ENCODE data around the gene CDH13.
A peak's percentile ranks its signal among the peaks of the same experiment; 100 is the strongest.

CDH13 gene

GRCh38 chr16:83270640-83271039 is 643.9 kb downstream of the CDH13 start:
- H3K23ac ChIP-seq (ENCODE audit: low read length) = no peak overlapping the region
- no peak overlapping the region for H2BK5ac ChIP-seq (ENCODE audit: low read depth, low read length, poor library complexity)
- no peak overlapping the region for H2BK120ac ChIP-seq (ENCODE audit: insufficient read depth, low read length, poor library complexity)
- no peak overlapping the region for H2BK12ac ChIP-seq (ENCODE audit: low read length)
- H3K79me1 ChIP-seq (ENCODE audit: low read length) = no peaks in the 10 kb centered on the region
- no peak overlapping the region for H4K91ac ChIP-seq (ENCODE audit: low read depth, low read length)
- WGBS (ENCODE audit: extremely low coverage, insufficient coverage, insufficient read length) = no CpG with 5 or more reads among the region's 3 CpGs
- H4K12ac ChIP-seq (ENCODE audit: low read depth, low read length) = no peak overlapping the region
- H3K27me3 ChIP-seq (ENCODE audit: insufficient read depth, low read length) = no peaks in the 10 kb centered on the region
- no peak overlapping the region for H4K8ac ChIP-seq (ENCODE audit: low read depth, low read length)
- DNase-seq = no peak
- H3K4me2 ChIP-seq (ENCODE audit: low read length) = no peak overlapping the region
- no peak overlapping the region for H3K4me3 ChIP-seq (ENCODE audit: low read depth, low read length)
- H3K79me2 ChIP-seq (ENCODE audit: control insufficient read depth, insufficient read depth, low read length, poor library complexity) = no peaks in the 10 kb centered on the region
- no peaks in the 10 kb centered on the region for H3K36me3 ChIP-seq (ENCODE audit: control insufficient read depth in 1 of 2, insufficient read depth in 2 of 2, low read length in 2 of 2)
- H3K14ac ChIP-seq (ENCODE audit: low read length) = no peak overlapping the region
- no peak overlapping the region for H3K18ac ChIP-seq (ENCODE audit: low read length)
- H2AFZ ChIP-seq (ENCODE audit: insufficient read depth, low read length, poor library complexity) = no peak overlapping the region
- H3K27ac ChIP-seq (ENCODE audit: low read depth, low read length) = no peak overlapping the region
- H3K9ac ChIP-seq (ENCODE audit: low read length) = no peak overlapping the region
- H2AK5ac ChIP-seq (ENCODE audit: low read length) = no peak overlapping the region
- no peaks in the 10 kb centered on the region for H3K9me3 ChIP-seq (ENCODE audit: insufficient read depth, low read depth, low read length)
- no peak overlapping the region for H3K4ac ChIP-seq (ENCODE audit: low read depth, low read length)
- H3K4me1 ChIP-seq (ENCODE audit: control insufficient read depth in 1 of 2, insufficient read depth in 2 of 2, low read length in 2 of 2) = no peaks in the 10 kb centered on the region

GRCh38 chr16:83271123-83271522 is 644.4 kb downstream of the CDH13 start:
- no peak overlapping the region for H3K18ac ChIP-seq (ENCODE audit: low read length)
- H3K9ac ChIP-seq (ENCODE audit: low read length) = no peak overlapping the region
- H2AFZ ChIP-seq (ENCODE audit: insufficient read depth, low read length, poor library complexity) = no peak overlapping the region
- no peak overlapping the region for H2AK5ac ChIP-seq (ENCODE audit: low read length)
- H3K23ac ChIP-seq (ENCODE audit: low read length) = no peak overlapping the region
- H3K9me3 ChIP-seq (ENCODE audit: insufficient read depth, low read depth, low read length) = no peaks in the 10 kb centered on the region
- no peak overlapping the region for H3K4me2 ChIP-seq (ENCODE audit: low read length)
- no peak overlapping the region for H4K12ac ChIP-seq (ENCODE audit: low read depth, low read length)
- H3K4me1 ChIP-seq (ENCODE audit: control insufficient read depth in 1 of 2, insufficient read depth in 2 of 2, low read length in 2 of 2) = no peaks in the 10 kb centered on the region
- H3K27me3 ChIP-seq (ENCODE audit: insufficient read depth, low read length) = no peaks in the 10 kb centered on the region
- peak in 1 of 2 donors; percentile 2 for DNase-seq
- H3K79me2 ChIP-seq (ENCODE audit: control insufficient read depth, insufficient read depth, low read length, poor library complexity) = no peaks in the 10 kb centered on the region
- H3K4me3 ChIP-seq (ENCODE audit: low read depth, low read length) = no peak overlapping the region
- no peak overlapping the region for H4K8ac ChIP-seq (ENCODE audit: low read depth, low read length)
- no peaks in the 10 kb centered on the region for H3K36me3 ChIP-seq (ENCODE audit: control insufficient read depth in 1 of 2, insufficient read depth in 2 of 2, low read length in 2 of 2)
- H4K91ac ChIP-seq (ENCODE audit: low read depth, low read length) = no peak overlapping the region
- no CpG with 5 or more reads among the region's 2 CpGs for WGBS (ENCODE audit: extremely low coverage, insufficient coverage, insufficient read length)
- no peak overlapping the region for H3K14ac ChIP-seq (ENCODE audit: low read length)
- no peak overlapping the region for H2BK12ac ChIP-seq (ENCODE audit: low read length)
- H2BK5ac ChIP-seq (ENCODE audit: low read depth, low read length, poor library complexity) = no peak overlapping the region
- H3K27ac ChIP-seq (ENCODE audit: low read depth, low read length) = no peak overlapping the region
- no peak overlapping the region for H3K4ac ChIP-seq (ENCODE audit: low read depth, low read length)
- no peaks in the 10 kb centered on the region for H3K79me1 ChIP-seq (ENCODE audit: low read length)
- H2BK120ac ChIP-seq (ENCODE audit: insufficient read depth, low read length, poor library complexity) = no peak overlapping the region

- H3K4me3 ChIP-seq (ENCODE audit: low read depth, low read length) = no peak overlapping the region
- no peak overlapping the region for H2AK5ac ChIP-seq (ENCODE audit: low read length)
- no peak overlapping the region for H4K8ac ChIP-seq (ENCODE audit: low read depth, low read length)
- H4K12ac ChIP-seq (ENCODE audit: low read depth, low read length) = no peak overlapping the region
- no peaks in the 10 kb centered on the region for H3K79me2 ChIP-seq (ENCODE audit: control insufficient read depth, insufficient read depth, low read length, poor library complexity)
- H3K36me3 ChIP-seq (ENCODE audit: control insufficient read depth in 1 of 2, insufficient read depth in 2 of 2, low read length in 2 of 2) = no peaks in the 10 kb centered on the region
- H3K9ac ChIP-seq (ENCODE audit: low read length) = no peak overlapping the region
- H3K14ac ChIP-seq (ENCODE audit: low read length) = no peak overlapping the region
- no peaks in the 10 kb centered on the region for H3K79me1 ChIP-seq (ENCODE audit: low read length)
- no peak overlapping the region for H3K23ac ChIP-seq (ENCODE audit: low read length)
- no peak overlapping the region for H2AFZ ChIP-seq (ENCODE audit: insufficient read depth, low read length, poor library complexity)
- no peak overlapping the region for H4K91ac ChIP-seq (ENCODE audit: low read depth, low read length)
- H3K27ac ChIP-seq (ENCODE audit: low read depth, low read length) = no peak overlapping the region
- no peaks in the 10 kb centered on the region for H3K27me3 ChIP-seq (ENCODE audit: insufficient read depth, low read length)
- no peak overlapping the region for H3K18ac ChIP-seq (ENCODE audit: low read length)
- no peak overlapping the region for H2BK120ac ChIP-seq (ENCODE audit: insufficient read depth, low read length, poor library complexity)
- no peaks in the 10 kb centered on the region for H3K4me1 ChIP-seq (ENCODE audit: control insufficient read depth in 1 of 2, insufficient read depth in 2 of 2, low read length in 2 of 2)
- no peak overlapping the region for H3K4ac ChIP-seq (ENCODE audit: low read depth, low read length)
- DNase-seq = peak in 1 of 2 donors; percentile 10
- WGBS (ENCODE audit: extremely low coverage, insufficient coverage, insufficient read length) = no CpG with 5 or more reads among the region's 5 CpGs
- H3K4me2 ChIP-seq (ENCODE audit: low read length) = no peak overlapping the region
- H2BK5ac ChIP-seq (ENCODE audit: low read depth, low read length, poor library complexity) = no peak overlapping the region
- H3K9me3 ChIP-seq (ENCODE audit: insufficient read depth, low read depth, low read length) = no peaks in the 10 kb centered on the region
- H2BK12ac ChIP-seq (ENCODE audit: low read length) = no peak overlapping the region
Measured at GRCh38 chr16:83271970-83272575, 645.3 kb downstream of the CDH13 start.

- H4K12ac ChIP-seq (ENCODE audit: low read depth, low read length) = no peak overlapping the region
- WGBS (ENCODE audit: extremely low coverage, insufficient coverage, insufficient read length) = no CpG with 5 or more reads among the region's 4 CpGs
- no peak overlapping the region for H4K8ac ChIP-seq (ENCODE audit: low read depth, low read length)
- no peaks in the 10 kb centered on the region for H3K4me1 ChIP-seq (ENCODE audit: control insufficient read depth in 1 of 2, insufficient read depth in 2 of 2, low read length in 2 of 2)
- no peaks in the 10 kb centered on the region for H3K79me1 ChIP-seq (ENCODE audit: low read length)
- H3K14ac ChIP-seq (ENCODE audit: low read length) = no peak overlapping the region
- no peaks in the 10 kb centered on the region for H3K79me2 ChIP-seq (ENCODE audit: control insufficient read depth, insufficient read depth, low read length, poor library complexity)
- H3K4ac ChIP-seq (ENCODE audit: low read depth, low read length) = no peak overlapping the region
- H3K27me3 ChIP-seq (ENCODE audit: insufficient read depth, low read length) = no peaks in the 10 kb centered on the region
- H2AK5ac ChIP-seq (ENCODE audit: low read length) = no peak overlapping the region
- no peak overlapping the region for H3K23ac ChIP-seq (ENCODE audit: low read length)
- H3K4me3 ChIP-seq (ENCODE audit: low read depth, low read length) = no peak overlapping the region
- H3K9me3 ChIP-seq (ENCODE audit: insufficient read depth, low read depth, low read length) = no peaks in the 10 kb centered on the region
- H3K27ac ChIP-seq (ENCODE audit: low read depth, low read length) = no peak overlapping the region
- H4K91ac ChIP-seq (ENCODE audit: low read depth, low read length) = no peak overlapping the region
- H2BK5ac ChIP-seq (ENCODE audit: low read depth, low read length, poor library complexity) = no peak overlapping the region
- H2BK120ac ChIP-seq (ENCODE audit: insufficient read depth, low read length, poor library complexity) = no peak overlapping the region
- H3K18ac ChIP-seq (ENCODE audit: low read length) = no peak overlapping the region
- no peak overlapping the region for H2BK12ac ChIP-seq (ENCODE audit: low read length)
- no peak overlapping the region for H3K4me2 ChIP-seq (ENCODE audit: low read length)
- DNase-seq = no peak
- no peaks in the 10 kb centered on the region for H3K36me3 ChIP-seq (ENCODE audit: control insufficient read depth in 1 of 2, insufficient read depth in 2 of 2, low read length in 2 of 2)
- H3K9ac ChIP-seq (ENCODE audit: low read length) = no peak overlapping the region
- H2AFZ ChIP-seq (ENCODE audit: insufficient read depth, low read length, poor library complexity) = no peak overlapping the region
Measured at GRCh38 chr16:83272843-83273242, 646.1 kb downstream of the CDH13 start.

All from trophoblast cell (in vitro differentiated cells and primary cell).